GM13977 (cell line): ENCODE data around the gene TBC1D2B.

ENCODE experiments used
- DNase-seq: peaks from one replicate; pipeline ENCODE4 v3.0.0; 2012; ENCODE audit warnings: low spot score
- in situ Hi-C: fragments of 300-500 bp; cut with MboI; formaldehyde crosslinking; loops from one replicate; pipeline ENCODE4 v1.12.0; 2022; ENCODE audit warnings: low sequenced_read_pairs, low pct_unique_long_range_greater_than_20kb, mixed read lengths, inconsistent platforms; ENCODE audit not compliant: unreplicated experiment
- TF ChIP-seq, protein P1 (sequence below): IDR thresholded peaks from 2 replicates; pipeline ENCODE4 v1.5.1; 2012; ENCODE audit warnings: mild to moderate bottlenecking, control low read depth; ENCODE audit not compliant: insufficient read depth; ENCODE audit errors: extremely low read depth, missing control alignments

The TBC1D2B gene

DNA sequence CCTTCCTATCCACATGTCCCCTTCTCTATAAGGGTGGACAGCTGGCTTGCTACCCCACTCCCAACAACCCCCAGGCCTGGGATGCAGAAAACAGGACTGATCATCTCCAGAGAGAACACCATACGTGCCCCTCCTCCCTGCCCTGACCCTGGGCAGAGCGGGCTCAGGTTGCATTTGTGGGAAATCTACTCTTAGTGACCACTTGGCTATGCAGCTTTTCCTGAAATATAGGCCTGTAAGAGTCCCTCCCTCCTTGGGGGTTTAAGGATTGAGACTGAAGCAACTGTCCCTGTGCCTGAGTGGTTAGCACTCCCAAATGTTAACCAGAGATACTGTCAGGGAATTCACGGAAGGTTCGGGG lies 26.6 kb upstream of the TBC1D2B start:
- DNase-seq: no peak
- in situ Hi-C loops: no loop called here
- TF ChIP-seq, protein P1, sequence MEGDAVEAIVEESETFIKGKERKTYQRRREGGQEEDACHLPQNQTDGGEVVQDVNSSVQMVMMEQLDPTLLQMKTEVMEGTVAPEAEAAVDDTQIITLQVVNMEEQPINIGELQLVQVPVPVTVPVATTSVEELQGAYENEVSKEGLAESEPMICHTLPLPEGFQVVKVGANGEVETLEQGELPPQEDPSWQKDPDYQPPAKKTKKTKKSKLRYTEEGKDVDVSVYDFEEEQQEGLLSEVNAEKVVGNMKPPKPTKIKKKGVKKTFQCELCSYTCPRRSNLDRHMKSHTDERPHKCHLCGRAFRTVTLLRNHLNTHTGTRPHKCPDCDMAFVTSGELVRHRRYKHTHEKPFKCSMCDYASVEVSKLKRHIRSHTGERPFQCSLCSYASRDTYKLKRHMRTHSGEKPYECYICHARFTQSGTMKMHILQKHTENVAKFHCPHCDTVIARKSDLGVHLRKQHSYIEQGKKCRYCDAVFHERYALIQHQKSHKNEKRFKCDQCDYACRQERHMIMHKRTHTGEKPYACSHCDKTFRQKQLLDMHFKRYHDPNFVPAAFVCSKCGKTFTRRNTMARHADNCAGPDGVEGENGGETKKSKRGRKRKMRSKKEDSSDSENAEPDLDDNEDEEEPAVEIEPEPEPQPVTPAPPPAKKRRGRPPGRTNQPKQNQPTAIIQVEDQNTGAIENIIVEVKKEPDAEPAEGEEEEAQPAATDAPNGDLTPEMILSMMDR: no peak

DNA sequence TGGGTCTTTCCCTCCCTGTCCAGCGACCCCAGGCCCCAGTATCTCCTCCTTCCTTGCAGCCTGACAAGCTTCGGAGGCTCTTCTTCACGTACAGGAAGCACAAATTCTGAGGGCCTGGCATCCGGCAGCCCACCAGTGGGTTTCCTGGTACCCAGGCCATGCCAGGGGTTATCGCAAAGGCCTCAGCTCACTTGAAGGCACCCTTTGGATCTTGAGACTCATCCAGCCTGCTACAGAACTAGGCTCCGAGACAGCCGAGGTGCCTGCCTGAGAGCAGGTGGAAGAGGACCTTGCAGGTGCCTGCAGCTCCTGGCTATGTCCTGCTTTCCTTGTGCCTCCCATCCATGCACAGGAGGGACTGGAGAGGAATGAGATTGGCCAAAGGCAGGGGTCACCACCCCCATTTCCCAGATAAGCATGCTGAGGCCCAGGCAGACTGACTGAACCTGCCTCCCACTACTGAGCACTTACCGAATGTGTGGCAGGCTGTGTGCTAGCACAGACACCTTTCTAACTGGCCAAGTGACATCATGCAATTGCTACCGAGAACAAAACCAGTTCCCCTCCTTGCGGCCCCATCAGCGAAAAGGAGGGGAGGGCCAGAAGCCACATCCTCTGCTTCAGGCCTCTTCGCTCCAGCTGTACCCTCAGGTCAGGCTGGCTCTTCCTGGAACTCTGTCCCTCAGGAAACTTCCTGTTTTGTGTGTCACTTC lies 26.1 kb upstream of the TBC1D2B start:
- peak; percentile 90 for DNase-seq
- in situ Hi-C loops: no loop called here
- TF ChIP-seq, protein P1: no peak

DNA sequence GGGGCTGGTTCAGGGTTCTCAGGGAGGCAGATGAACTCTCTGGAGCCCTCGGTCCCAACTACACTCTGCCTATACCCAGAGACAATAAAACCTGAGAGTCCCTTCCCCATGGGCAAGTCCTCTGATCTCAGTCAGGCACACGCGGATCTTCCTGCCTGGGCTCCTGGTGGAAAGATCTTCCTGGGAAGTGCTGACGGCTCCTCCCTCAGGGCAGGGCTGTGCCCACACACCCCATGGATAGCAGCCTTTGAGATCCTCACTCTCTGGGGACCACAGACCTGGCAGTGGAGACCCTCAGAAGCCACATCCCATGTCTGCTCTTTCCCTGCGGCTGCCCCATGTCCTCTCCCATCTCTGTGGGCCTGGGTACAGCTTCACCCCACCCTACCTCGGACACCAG lies 25.2 kb upstream of the TBC1D2B start:
- no peak for DNase-seq
- TF ChIP-seq, protein P1: no peak
- in situ Hi-C loops: no loop called here

DNA sequence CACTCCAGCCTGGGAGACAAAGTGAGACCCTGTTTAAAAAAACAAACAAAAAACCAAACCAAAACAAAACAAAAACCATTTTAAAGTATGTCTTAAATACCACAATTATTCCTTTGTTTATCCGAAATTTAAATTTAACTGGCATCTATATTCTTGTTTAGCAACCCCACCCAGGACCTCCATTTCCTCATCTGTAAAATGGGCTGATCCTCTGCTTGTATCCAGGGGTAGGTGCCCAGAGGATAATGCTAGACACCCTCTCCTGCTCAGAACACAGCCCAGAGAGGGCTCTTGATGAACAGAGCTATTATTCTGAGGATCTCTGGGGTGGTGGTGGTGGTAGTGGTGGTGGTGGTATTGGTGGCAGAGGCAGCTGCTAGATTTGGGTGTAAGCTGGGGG lies 24.7 kb upstream of the TBC1D2B start:
- in situ Hi-C loops: no loop called here
- TF ChIP-seq, protein P1: no peak
- no peak for DNase-seq

DNA sequence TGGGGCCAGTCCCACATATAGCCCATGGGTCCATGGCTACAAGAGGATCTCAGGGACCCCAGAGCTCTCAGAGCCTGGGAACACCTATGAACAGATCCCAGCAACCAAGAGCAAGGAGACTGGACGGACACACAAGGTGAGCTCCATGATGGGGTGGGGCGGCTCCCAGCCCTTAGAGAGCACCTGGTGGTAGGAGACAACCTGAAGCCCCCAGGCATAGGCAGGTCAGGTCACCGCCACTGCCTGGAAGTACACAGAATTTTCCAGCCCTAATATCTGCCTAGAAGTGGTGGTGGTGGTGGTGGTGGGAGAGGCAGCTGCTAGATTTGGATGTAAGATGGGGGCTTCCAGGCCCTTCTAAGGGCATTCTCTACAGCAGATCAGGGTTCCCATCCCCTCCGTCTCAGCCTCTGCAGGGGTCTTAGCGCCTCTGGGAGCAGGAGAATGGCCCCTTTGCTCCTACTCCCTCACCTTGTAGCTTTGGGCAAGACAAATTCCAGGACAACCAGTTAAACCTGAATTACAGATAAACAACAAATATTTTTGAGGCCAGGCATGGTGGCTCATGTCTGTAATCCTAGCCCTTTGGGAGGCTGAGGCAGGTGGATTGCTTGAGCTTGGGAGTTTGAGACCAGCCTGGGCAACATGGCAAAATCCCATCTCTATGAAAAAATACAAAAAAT lies 24.1 kb upstream of the TBC1D2B start:
- in situ Hi-C loops: no loop called here
- TF ChIP-seq, protein P1: no peak
- DNase-seq: no peak

DNA sequence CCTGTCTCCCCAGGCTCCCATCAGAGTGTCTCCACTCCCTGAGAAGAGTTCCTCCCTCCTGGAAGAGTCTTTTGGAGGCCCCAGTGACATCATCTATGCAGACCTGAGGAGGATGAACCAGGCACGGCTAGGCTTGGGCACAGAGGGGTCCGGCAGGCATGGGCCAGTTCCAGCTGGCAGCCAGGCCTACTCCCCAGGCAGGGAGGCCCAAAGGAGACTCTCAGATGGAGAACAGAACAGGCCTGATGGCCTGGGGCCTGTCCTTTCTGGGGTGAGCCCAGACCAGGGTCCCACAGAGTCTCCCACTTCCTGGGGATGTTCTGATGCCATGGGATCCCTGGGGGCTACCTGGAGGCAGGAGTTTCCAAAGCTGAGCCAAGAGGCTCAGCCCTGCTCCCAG lies 23.4 kb upstream of the TBC1D2B start:
- DNase-seq: no peak
- TF ChIP-seq, protein P1: no peak
- in situ Hi-C loops: no loop called here
